ENCODE data around the gene CYP4F22.
"Not testable (repeated sequence)": the region's sequence is repeated elsewhere in the genome, so short reads cannot be mapped to it uniquely, and the experiment has no call there.

The CYP4F22 gene

GRCh38 chr19:15479391-15480345 is 28.7 kb upstream of the CYP4F22 start, which contains the start of gene PGLYRP2:
TSS of gene PGLYRP2 (minus strand) at chr19:15479501. CDS start at chr19:15479371, 130 bp downstream.
- no peaks in the 10 kb centered on the region for H3K79me2 ChIP-seq (ENCODE audit: low read length)
- H3K4me1 ChIP-seq (ENCODE audit: low read length): no peaks in the 10 kb centered on the region
- no peaks in the 10 kb centered on the region for H3K9me3 ChIP-seq (replicated peaks; ENCODE audit: insufficient read depth, low read length)
- H3K9me2 ChIP-seq (replicated peaks; ENCODE audit: insufficient read depth, low read length): no peaks in the 10 kb centered on the region
- H3K9ac ChIP-seq (ENCODE audit: low read length): no peak within 1 kb of the TSS
- no peaks in the 10 kb centered on the region for H3K36me3 ChIP-seq (replicated peaks; ENCODE audit: insufficient read depth, low read length)
- no peaks in the 10 kb centered on the region for H3K27me3 ChIP-seq (replicated peaks; ENCODE audit: insufficient read depth, low read length)
- no peak within 1 kb of the TSS for H3K4me2 ChIP-seq (ENCODE audit: low read depth, low read length)
- H3F3A ChIP-seq (ENCODE audit: insufficient read depth, low read length): no peaks in the 10 kb centered on the region
- H4K20me1 ChIP-seq (ENCODE audit: insufficient read depth, low read length): no peaks in the 10 kb centered on the region
- TF ChIP-seq EZH2 (optimal IDR thresholded peaks at IDR 0.05; ENCODE audit: low read depth, low read length) (no peak), CTCF (IDR thresholded peaks at IDR 0.05; ENCODE audit: low read length) (no peak), EZH2phosphoT487 (IDR thresholded peaks at IDR 0.05; ENCODE audit: low read length) (no peak)
- H3K4me3 ChIP-seq (ENCODE audit: low read length): no peak within 1 kb of the TSS
- no peak within 1 kb of the TSS for H2AFZ ChIP-seq (ENCODE audit: low read length)
- no peak within 1 kb of the TSS for H3K27ac ChIP-seq (ENCODE audit: low read length)
- no peak for DNase-seq

GRCh38 chr19:15480996-15481395 is 27.3 kb upstream of the CYP4F22 start:
- DNase-seq; H3K79me2 ChIP-seq (ENCODE audit: low read length); H3F3A ChIP-seq (ENCODE audit: insufficient read depth, low read length); H3K4me2 ChIP-seq (ENCODE audit: low read depth, low read length); H2AFZ ChIP-seq (ENCODE audit: low read length); H3K9me3 ChIP-seq (replicated peaks; ENCODE audit: insufficient read depth, low read length); H3K9ac ChIP-seq (ENCODE audit: low read length); H3K4me3 ChIP-seq (ENCODE audit: low read length); H3K4me1 ChIP-seq (ENCODE audit: low read length); H3K9me2 ChIP-seq (replicated peaks; ENCODE audit: insufficient read depth, low read length); H4K20me1 ChIP-seq (ENCODE audit: insufficient read depth, low read length); H3K36me3 ChIP-seq (replicated peaks; ENCODE audit: insufficient read depth, low read length); H3K27me3 ChIP-seq (replicated peaks; ENCODE audit: insufficient read depth, low read length); H3K27ac ChIP-seq (ENCODE audit: low read length): not testable (repeated sequence)

GRCh38 chr19:15485768-15486167 is 22.6 kb upstream of the CYP4F22 start:
- not testable (repeated sequence) for H3F3A ChIP-seq (ENCODE audit: insufficient read depth, low read length); H4K20me1 ChIP-seq (ENCODE audit: insufficient read depth, low read length); H3K9me3 ChIP-seq (replicated peaks; ENCODE audit: insufficient read depth, low read length); H3K4me2 ChIP-seq (ENCODE audit: low read depth, low read length); H3K4me3 ChIP-seq (ENCODE audit: low read length); H2AFZ ChIP-seq (ENCODE audit: low read length); DNase-seq; H3K9me2 ChIP-seq (replicated peaks; ENCODE audit: insufficient read depth, low read length); H3K9ac ChIP-seq (ENCODE audit: low read length); H3K79me2 ChIP-seq (ENCODE audit: low read length); H3K4me1 ChIP-seq (ENCODE audit: low read length); H3K27me3 ChIP-seq (replicated peaks; ENCODE audit: insufficient read depth, low read length); H3K36me3 ChIP-seq (replicated peaks; ENCODE audit: insufficient read depth, low read length); H3K27ac ChIP-seq (ENCODE audit: low read length)

- DNase-seq: no peak
- Histone ChIP-seq H3K9ac (ENCODE audit: low read length) (no peak overlapping the region), H2AFZ (ENCODE audit: low read length) (no peak overlapping the region), H3K27ac (ENCODE audit: low read length) (no peak overlapping the region), H3K9me2 (replicated peaks; ENCODE audit: insufficient read depth, low read length) (no peaks in the 10 kb centered on the region), H3K27me3 (replicated peaks; ENCODE audit: insufficient read depth, low read length) (no peaks in the 10 kb centered on the region), H4K20me1 (ENCODE audit: insufficient read depth, low read length) (no peaks in the 10 kb centered on the region), H3K4me1 (ENCODE audit: low read length) (no peaks in the 10 kb centered on the region), H3K36me3 (replicated peaks; ENCODE audit: insufficient read depth, low read length) (no peaks in the 10 kb centered on the region), H3K4me3 (ENCODE audit: low read length) (no peak overlapping the region), H3F3A (ENCODE audit: insufficient read depth, low read length) (no peaks in the 10 kb centered on the region), H3K9me3 (replicated peaks; ENCODE audit: insufficient read depth, low read length) (no peaks in the 10 kb centered on the region), H3K4me2 (ENCODE audit: low read depth, low read length) (no peak overlapping the region), H3K79me2 (ENCODE audit: low read length) (no peaks in the 10 kb centered on the region)
- no peak for TF ChIP-seq EZH2 (optimal IDR thresholded peaks at IDR 0.05; ENCODE audit: low read depth, low read length)
- TF ChIP-seq CTCF (IDR thresholded peaks at IDR 0.05; ENCODE audit: low read length): no peak
- no peak for TF ChIP-seq EZH2phosphoT487 (IDR thresholded peaks at IDR 0.05; ENCODE audit: low read length)
These were observed 21.3 kb upstream of the CYP4F22 start for GRCh38 chr19:15487038-15487437.
